ENCODE results near the gene RAB40C. TPM values are rescaled to one million over a fixed set of nuclear protein-coding genes. Genes with fewer than 3 reads are reported as not detected.
A peak's percentile ranks its signal among the peaks of the same experiment; 100 is the strongest.

RAB40C gene
- polyA plus RNA-seq, 1 donor: 17.3 TPM

DNA sequence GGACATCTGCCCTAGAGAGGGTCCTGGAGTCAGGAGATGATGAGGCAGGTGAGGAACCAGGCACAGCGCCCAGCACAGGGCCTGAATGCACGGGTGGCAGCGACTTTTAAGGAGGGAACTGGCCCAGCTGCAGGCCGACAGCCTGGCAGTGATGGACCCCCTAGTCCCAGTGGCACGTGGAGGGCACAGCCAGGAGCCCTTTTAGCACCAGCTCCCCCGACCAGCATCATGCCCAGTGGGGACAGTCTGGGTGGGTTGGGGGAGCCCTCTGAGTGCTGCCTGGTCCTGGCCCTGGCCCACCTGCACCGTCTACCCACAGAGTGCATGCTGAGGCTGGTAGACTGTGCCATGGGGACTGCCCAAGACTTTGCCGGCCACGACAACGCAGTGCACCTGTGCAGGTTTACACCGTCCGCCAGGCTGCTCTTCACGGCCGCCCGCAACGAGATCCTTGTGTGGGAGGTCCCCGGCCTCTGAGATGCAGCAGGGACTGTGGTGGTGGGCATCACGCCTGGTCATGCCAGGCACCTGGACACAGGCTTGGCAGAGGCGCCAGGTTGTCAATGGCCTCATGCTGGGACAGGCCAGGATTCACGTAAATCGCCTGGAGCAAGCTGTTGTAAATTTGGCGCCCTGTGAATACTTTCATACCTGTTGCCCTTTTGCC is 77.4 kb downstream of the RAB40C start:
- no peak for DNase-seq

DNA sequence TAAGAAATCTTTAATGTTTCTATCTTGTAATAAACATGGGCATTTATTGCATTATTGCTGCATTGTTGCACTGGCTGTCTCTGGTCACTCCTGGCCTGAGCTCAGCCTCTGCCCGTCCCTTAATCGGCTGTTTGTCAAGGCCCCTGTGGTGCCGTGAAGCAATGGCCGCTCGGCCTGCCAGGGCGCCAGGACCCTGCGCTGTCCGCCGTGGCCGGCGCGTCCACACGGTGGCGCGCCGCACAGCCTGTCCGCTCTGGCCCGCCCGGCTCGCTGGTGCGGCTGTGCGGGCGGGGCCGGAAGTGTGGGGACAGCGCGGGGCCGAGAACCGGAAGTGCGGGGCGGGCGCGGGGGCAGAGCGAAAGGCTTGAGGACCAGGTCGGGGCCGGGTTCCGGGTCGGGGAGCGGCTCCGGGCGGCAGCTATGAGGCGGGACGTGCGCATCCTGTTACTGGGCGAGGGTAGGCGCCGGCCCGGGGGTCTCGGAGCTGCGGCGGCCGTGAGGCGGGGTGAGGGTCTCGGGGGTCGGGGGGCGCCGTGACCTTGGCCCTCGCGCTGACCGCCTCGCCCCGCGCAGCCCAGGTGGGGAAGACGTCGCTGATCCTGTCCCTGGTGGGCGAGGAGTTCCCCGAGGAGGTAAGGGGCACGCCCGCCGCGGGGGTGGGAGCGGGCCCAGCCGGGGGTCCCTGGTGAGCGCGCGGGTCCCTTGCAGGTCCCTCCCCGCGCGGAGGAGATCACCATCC is 78.1 kb downstream of the RAB40C start, which contains the start of gene RHOT2:
Gene RHOT2, plus strand, starts transcription at position 353 of the 739 bp plus-strand sequence. Its CDS starts 68 bp downstream, at position 421.
- DNase-seq: peak; percentile 89

DNA sequence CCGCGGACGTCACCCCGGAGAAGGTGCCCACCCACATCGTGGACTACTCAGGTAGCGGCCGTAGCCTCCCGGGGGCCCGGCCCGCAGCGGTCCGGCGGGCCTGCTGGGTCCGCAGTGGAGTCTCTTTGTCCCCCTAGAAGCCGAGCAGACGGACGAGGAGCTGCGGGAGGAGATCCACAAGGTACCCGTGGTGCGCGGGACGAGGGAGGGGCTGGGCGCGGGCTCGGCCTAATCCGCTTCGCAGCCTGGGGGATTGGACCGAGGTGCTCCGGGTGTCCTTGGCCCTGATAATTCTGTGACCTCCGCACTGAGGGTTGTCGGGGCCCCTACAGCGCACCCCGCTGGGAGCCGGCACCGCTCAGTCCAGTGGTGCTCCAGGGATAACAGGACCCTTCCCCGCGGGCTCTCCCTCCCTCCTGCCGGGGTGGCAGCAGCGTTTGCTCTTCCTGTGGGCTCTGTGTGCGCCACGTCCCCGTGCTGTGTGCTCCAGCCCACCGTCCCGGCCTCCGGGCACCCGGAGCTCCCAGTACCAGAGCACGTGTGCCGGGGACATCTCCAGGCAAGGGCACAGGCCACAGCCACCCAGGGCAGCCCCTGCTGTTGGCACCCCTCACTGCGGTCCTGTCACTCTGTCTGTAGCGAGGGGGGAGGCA is 78.8 kb downstream of the RAB40C start:
- no peak for DNase-seq

DNA sequence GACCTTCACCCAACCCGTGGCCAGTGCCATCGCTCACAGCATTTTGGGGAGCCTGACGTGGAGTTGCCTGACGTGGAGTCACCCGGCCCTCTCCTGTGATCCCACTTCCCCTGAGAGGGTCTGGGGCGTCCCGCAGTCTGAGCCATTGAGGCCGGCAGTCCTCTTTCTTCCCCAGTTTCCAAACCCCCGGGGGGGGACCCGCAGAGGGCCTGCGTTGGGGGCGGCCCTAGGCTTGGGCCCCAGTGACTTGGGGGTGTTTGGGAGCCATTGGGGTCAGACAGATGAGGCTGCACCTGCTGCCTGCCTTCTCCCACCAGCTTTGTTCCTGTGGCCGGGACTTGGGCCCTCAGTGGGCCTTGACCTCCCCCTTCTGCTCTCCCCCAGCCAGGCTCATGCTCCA is 79.8 kb downstream of the RAB40C start:
- DNase-seq: no peak

DNA sequence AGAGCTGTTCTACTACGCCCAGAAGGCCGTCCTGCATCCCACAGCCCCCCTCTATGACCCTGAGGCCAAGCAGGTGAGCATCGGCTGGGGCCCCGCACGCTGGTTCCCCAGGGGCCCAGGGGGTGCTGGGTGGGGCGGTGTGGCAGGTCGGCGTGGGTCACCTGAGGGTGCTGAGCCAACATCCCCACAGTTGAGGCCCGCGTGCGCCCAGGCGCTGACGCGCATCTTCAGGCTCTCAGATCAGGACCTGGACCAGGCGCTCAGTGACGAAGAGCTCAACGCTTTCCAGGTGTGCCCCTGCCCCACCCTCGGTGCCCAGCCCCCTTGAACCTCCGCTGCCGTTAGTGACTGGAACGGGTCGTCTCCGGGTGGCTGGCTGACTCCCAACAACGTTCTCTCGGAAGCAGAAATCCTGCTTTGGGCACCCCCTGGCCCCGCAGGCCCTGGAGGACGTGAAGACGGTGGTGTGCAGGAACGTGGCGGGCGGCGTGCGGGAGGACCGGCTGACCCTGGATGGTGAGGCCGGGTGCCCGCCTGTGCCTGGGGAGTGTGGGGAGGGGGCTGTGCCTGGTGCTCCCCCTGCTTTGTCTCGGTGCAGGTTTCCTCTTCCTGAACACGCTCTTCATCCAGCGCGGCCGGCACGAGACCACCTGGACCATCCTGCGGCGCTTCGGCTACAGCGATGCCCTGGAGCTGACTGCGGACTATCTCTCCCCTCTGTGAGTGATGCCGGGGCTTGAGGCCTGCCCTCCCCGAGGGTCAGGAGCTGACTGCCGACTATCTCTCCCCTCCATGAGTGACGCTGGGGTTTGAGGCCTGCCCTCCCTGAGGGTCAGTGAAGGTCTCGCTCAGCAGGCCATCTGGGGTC is 80.9 kb downstream of the RAB40C start:
- no peak for DNase-seq

DNA sequence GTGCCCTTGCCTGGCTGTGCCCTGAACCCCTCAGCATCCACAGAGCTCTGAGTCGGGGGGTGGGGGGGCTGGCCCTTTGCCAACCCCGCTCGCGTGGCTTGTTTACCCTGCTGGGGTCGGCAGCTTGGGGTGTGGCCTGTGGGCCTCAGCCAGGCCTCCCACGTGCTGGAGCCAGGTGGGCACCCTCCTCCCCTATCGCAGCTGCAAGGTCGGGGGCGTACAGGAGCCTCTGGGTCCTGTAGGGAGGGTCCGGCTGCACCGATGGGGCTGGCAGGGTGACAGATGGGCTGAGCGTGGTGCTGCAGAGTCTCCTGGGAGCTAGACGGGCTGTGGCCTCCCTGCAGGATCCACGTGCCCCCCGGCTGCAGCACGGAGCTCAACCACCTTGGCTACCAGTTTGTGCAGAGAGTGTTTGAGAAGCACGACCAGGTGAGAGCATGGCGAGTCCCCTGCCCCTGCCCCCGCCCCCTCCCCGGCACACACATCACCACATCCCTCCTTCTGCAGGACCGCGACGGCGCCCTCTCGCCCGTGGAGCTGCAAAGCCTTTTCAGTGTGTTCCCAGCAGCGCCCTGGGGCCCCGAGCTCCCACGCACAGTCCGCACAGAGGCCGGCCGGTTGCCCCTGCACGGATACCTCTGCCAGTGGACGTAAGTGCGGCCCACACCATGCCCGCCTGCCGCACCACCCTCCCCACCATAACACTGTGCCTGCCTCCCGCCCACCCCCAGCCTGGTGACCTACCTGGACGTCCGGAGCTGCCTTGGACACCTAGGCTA is 81.7 kb downstream of the RAB40C start:
- DNase-seq: no peak

DNA sequence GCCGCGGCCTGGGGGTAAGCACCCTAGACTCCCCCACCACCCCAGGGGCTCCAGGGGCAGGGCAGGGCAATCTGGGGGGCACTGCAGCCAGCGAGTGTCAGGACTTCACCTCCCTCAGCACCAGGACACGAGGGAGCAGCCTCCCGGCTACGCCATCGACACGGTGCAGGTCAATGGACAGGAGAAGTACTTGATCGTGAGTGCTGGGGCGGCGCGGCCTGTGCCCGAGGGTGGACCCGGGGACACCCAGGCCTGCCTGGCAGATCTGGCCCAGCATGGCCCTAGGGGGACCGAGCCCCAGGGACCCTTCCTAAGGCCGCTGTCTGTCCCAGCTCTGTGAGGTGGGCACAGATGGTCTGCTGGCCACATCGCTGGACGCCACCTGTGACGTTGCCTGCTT is 82.5 kb downstream of the RAB40C start:
- DNase-seq: no peak

DNA sequence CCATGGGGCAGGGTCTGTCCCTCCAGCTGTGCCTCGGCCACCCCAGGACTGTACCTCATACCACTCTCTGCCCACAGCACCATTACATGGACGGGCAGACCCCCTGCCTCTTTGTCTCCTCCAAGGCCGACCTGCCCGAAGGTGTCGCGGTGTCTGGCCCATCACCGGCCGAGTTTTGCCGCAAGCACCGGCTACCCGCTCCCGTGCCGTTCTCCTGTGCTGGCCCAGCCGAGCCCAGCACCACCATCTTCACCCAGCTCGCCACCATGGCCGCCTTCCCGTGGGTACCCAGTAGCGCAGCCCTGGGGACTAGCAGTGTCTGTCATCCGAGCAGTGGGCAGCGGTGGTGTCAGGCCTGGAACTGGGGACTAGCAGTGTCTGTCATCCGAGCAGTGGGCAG is 83.0 kb downstream of the RAB40C start:
- no peak for DNase-seq

DNA sequence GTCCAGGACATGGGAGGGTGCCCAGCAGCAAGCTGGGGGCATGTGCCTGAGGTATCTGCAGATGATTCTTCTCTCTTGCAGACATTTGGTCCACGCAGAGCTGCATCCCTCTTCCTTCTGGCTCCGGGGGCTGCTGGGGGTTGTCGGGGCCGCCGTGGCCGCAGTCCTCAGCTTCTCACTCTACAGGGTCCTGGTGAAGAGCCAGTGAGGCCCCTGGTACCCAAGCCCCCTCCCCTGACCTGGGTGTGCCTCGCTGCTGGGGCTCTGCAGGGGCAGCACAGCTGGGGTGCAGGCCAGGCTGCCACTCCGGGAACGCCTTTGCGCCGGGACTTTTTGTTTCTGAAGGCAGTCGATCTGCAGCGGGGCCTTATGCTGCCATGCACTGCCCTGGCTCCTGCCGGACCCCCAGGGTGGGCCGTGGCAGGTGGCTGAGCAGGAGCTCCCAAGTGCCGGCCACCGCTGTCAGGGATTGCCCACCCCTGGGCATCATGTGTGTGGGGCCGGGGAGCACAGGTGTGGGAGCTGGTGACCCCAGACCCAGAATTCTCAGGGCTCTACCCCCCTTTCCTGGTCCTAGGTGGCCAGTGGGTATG is 83.6 kb downstream of the RAB40C start:
- no peak for DNase-seq

DNA sequence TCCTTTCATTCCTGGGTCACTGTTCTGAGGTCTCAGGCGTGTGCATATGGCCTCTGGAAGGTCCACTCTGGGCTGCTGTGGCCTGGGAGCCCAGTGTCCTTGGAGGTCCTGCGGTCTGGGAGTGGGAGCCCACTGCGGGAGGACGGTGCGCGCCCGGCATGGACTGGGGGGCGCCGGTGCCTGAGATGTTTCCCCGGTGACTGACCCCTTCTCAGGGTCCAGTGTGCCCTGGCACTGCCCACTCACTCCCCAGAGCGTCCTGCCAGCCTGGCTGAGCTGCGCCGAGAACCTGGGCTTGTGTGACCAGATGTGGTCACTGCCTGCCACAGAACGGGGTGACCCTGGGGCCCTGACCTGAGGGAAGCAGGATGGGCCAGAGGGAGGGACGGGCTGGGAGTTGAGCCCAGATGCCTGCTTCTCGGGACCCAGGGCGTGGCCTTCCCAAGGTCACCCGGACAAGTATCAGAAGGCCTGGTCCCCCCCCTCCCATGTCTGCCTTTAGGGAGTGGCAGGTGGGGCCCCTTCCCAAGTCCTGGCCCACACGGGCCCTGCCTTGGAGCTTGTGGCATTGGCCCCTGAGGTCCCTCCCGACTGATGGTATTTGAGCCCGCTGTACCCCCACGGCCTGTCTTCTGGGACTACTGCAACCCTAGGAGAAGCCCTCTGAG is 84.5 kb downstream of the RAB40C start:
- DNase-seq: no peak

DNA sequence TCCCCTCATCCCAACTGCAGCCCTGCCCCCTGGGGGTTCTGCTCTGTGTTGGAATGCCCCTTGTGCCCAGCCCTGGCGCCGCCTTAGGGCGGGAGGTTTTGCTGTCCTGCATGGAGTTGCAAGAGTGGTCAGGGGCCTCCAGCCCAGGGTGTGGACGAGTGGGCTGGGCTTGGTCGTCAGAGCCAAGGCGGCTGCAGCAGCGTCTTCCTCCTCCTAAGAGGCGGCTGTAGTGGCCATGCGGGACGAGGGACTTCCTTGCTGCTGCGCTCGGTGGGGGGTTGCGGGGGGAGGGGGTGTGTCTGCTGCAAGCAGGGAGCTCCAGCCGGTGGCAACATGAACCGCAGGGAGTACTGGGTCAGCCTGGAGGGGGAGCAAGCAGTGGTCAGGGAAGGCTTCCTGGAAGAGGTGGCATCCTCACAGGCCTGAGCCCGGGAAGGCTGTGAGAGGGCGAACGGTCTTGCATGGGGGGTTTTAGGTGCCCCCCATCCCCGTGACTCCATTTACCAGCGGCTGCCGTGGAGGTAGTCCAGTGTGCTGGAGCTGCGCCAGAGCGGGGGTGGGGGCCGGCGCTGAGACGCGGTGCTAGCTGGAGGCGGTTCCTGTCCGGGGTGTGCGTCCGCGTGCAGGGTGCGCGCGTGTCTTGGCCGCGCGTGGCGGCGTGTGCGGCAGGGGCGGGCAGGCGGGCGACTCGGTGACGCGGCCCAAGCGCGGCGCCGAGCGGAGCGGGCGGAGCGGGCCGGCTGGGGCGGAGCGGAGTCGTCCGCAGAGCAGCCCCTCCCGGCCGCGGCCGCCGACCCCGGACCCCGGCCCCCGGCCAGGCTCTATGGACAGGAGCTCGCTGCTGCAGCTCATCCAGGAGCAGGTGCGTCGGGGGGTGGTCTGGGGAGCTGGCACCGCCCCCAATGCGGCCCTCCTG is 85.4 kb downstream of the RAB40C start, which contains the start of gene RHBDL1:
Gene RHBDL1, plus strand, starts transcription at position 704 of the 916 bp plus-strand sequence. Its CDS starts 120 bp downstream, at position 824.
- DNase-seq: no peak

DNA sequence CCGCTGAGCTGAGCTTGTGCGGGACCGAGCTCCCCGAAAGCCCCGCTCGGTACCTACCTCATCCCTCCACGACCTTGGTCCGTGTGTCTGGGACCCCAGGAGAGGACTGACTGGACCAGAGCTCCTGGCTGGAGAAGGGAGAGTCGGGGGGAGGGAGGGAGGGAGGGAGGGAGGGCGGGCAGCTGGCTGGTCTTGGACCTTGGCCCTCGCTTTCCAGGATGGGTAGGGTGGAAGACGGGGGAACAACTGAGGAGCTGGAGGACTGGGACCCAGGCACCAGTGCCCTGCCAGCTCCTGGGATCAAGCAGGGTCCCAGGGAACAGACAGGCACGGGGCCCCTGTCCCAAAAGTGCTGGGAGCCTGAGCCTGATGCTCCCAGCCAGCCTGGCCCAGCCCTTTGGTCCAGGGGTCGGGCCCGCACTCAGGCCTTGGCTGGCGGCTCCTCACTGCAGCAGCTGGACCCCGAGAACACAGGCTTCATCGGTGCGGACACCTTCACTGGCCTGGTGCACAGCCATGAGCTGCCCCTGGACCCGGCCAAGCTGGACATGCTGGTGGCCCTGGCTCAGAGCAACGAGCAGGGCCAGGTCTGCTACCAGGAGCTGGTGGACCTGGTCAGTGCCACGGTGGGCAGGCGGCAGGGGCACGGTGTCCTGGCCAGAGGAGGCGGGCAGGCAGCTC is 86.2 kb downstream of the RAB40C start:
- DNase-seq: no peak

DNA sequence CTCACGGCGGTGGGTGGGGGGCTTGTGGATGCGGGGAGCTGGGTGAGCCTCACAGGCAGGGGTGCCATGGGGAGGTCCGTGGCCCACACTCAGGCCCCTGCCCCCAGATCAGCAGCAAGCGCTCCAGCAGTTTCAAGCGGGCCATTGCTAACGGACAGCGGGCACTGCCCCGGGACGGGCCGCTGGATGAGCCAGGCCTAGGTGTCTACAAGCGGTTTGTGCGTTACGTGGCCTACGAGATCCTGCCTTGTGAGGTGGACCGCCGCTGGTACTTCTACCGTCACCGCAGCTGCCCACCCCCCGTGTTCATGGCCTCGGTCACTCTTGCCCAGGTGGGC is 86.7 kb downstream of the RAB40C start:
- no peak for DNase-seq

DNA sequence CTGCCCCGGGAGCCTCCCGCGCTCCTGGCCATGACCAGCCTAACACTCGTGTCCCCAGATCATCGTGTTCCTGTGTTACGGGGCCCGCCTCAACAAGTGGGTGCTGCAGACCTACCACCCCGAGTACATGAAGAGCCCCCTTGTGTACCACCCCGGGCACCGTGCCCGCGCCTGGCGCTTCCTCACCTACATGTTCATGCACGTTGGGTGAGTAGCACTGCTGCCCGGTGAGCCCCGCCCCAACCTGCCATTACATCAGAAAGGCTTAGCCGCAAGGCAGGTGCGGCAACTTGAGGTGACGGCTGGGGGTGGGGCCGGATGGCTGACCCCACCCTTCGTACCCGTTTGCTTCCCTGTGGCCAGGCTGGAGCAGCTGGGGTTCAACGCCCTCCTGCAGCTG is 87.0 kb downstream of the RAB40C start:
- no peak for DNase-seq

DNA sequence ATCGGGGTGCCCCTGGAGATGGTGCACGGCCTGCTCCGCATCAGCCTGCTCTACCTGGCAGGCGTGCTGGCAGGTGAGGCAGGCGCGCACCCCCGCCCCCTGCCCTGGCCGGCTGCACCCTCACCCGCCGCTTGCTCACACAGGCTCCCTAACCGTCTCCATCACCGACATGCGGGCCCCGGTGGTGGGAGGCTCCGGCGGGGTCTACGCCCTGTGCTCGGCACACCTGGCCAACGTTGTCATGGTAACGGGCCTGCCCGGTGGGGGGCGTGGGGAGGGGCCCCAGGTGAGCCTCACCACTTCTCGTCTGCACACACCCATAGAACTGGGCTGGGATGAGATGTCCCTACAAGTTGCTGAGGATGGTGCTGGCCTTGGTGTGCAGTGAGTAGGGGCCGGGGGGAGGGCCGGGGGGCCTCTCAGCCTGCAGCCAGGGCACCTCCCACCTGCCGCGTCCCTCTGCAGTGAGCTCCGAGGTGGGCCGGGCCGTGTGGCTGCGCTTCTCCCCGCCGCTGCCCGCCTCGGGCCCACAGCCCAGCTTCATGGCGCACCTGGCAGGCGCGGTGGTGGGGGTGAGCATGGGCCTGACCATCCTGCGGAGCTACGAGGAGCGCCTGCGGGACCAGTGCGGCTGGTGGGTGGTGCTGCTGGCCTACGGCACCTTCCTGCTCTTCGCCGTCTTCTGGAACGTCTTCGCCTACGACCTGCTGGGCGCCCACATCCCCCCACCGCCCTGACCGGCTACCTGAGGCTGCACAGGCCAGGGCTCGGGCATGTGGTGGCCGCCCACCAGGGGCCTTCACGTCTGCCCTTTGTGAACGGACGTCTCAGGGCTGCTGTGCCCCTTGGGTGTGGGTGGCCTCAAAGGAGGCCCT is 87.7 kb downstream of the RAB40C start:
- DNase-seq: no peak

DNA sequence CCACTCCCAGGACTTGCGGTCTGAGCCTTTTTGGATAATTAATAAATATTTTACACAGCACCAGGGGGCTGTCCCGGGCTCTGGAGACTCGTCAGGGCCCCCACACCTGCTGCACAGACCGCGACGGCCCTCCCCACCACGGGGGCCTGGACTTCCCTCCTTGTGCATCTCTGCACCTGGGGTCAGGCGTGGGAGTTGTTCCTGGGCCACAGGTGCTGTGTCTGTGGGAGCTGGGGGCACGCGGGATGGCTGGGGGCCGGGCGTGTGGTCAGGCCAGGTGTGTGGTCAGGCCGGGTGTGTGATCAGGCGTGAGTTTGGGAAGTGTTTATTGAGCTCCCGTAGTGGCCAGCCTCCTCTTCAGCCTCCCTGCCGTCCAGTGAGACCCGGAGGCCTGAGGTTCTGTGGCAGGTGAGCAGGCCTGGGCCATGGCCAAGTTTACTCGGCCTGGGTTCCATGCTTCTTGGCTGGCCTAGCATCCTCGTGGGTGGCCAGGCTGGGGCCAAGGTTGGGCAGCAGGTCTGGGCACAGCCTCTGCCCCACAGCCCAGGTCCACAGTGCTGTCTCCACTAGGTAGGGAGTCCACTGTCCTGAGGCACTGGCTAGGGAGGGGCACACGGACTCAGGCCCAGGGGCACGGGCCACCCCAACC is 88.5 kb downstream of the RAB40C start:
- DNase-seq: no peak
